ENCODE measurements around the gene KIF1B.
"Not testable (repeated sequence)": the region's sequence is repeated elsewhere in the genome, so short reads cannot be mapped to it uniquely, and the experiment has no call there.

KIF1B gene

DNA sequence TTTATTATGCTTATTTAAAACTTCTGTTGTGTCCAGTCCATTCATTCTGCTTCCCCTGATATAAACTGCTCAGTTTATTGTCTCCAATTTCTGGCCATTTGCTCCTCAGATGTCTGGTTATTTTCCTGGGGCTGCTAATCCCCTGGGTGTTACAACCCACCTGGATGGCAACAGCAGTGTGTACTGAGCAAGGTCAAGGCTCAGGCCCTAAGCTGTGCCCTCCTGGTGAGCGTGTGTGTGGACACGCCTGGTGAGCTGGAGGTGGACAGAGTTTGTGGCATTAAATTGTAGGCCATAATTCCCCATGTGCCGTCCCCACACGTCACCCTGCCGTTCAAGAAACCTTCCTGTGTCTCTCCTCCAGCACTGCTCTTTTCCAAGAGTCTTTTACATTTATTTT is 18.1 kb upstream of the KIF1B start:
- no peak for DNase-seq

DNA sequence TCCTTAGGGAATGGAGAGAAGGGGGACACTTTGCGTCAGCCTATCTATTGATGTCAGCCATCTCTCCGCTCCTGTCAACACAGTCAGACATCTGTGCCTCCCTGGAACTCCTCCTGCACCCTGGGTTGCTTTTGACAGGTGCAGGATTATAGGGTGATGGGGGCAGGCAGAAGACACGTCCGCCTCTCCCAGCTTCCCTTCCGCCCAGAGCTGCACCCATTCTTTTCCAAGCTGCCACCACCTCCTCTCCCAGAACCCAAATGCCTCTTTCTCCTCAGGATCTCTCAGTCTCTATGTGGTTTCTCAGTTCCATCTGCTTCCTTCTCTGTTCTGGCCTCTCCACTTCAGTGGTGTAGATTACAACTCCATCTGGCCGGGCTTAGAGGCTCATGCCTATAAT is 17.1 kb upstream of the KIF1B start:
- DNase-seq = no peak

DNA sequence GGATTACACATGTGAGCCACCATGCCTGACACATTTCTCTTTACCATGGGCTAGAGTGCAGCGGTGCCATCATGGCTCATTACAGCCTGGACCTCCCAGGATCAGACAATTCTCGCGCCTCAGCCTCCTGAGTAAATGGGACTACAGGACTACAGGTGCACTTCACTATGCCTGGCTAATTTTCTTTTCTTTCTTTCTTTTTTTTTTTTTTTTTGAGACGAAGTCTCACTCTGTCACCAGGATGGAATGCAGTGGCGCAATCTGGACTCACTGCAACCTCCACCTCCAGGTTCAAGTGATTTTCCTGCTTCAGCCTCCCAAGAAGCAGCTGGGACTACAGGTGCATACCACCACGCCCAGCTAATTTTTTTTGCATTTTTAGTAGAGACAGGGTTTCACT is 14.8 kb upstream of the KIF1B start:
- no peak for DNase-seq

DNA sequence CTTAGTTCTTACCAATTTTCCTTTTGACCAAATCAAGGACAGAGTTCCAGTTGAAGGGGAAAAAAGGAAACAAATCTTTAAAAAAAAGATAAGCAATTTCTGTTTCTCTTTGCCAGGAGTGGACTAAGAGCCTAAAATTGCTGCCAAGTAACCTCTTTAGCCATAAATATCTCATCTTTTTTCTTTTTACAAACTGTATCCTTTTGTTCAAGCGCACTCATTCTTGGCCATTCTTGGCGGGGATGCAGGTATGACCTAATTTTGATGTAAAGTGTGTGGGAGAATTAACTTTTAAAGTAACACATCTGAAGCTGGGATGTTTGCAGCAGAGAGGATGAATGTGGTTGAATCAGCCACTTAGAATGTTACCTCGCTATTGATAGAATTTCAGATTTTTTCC is 13.4 kb upstream of the KIF1B start:
- no peak for DNase-seq

DNA sequence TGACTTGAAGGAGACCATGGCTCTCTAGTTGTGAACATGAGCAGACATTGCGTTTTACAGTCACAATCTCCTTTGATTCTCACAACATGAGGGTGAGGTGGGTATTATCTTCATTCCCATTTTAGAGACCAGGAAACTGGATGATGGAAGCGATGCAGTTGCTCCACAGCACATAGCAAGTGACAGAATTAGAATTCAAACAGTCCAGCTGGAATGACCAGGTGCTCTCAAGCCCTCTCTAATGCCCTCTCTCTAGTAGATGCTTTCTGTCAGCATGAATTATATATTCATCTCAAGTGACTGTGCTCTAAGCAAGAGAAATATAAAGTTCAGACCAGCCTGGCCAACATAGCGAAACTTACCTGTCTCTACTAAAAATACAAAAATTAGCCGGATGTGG is 9.8 kb upstream of the KIF1B start:
- no peak for DNase-seq

DNA sequence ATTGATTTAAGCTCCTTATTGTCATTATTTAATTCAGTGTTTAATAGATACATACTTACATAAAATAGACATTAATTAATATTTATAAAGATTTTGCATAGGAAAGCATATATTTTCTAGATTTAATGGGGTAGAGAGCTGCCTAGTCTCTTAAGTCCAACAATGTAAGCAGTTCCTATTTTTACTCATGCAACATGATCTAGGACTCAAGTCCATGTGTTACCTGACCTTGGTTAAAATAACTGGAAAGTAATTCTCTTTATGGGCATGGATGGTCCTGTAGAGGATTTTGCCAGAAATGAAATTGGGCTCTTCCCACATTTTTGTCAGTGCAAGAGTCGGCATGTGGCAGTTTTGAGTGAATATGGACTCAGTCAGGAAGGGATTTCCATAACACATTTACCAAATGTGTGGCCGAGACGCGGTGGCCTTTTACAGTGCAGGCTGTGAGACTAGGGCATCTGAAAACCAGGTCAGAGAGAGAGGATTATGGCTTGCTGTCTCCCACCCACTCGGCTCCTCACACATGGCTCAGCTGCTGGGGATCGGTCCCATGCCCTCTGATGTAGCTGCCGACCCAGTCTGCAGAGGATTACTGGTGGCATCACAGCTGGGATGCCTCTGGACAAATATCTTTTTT is 6.2 kb upstream of the KIF1B start:
- DNase-seq = no peak

DNA sequence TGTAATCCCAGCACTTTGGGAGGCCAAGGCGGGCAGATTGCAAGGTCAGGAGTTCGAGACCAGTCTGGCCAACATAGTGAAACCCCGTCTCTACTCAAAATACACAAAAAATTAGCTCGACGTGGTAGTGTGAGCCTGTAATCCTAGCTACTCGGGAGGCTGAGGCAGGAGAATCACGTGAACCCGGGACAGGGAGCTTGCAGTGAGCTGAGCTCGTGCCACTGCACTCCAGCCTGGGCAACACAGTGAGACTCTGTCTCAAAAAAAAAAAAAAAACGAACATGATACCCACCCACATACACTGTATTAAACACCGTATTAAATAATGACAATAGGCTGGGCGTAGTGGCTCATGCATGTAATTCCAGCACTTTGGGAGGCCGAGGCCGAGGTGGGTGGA is 5.2 kb upstream of the KIF1B start:
- DNase-seq = not testable (repeated sequence)

DNA sequence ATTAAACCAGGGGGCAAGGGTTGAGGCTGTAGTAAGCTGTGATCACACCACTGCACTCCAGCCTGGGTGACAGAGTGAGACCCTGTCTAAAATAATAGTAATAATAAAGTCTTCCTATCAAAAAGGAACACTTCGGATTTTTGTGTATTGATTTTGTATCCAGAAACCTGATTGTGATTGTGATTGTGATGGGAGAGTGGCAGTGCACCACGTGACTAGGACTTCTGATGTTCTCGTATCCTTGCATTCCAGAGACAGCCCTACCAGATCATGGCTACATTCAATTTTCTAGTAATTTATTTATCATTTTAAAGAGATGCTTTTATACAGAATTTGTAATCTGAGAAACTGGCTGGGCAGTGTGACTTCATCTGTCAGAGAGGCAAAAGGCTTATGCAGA is 2.6 kb upstream of the KIF1B start:
- no peak for DNase-seq

DNA sequence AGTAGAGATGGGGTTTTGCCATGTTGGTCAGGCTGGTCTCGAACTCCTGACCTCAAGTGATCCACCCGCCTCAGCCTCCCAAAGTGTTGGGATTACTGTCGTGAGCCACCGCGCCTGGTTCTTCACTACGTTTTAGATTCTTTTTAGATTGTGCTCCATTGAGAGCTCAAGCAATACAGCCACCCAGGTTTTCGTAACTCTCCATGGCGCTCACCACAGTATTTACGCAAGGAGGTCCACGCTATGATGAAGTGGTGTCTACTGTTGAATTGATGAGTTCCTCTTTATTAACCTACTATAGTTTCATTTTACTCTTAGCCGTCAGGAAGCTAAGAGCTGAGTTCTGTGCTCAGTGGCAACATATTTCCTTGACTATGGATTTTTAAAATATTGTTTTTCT is 1.8 kb upstream of the KIF1B start:
- DNase-seq = no peak

DNA sequence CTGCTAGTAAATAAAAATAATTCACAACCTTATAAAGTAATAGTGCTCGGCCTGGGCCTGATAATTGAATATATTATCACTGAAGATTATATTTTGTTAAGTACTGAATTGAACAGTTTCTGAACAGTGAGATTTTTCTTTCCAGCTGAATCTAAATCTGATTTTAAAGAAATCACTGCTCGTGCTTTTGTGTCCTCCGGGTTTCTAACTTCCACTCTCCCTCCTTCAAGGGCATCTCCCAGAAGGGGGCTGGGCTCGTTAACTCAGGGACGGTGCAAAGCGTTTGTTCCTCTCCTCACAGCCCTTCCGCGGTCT is 823 bp upstream of the KIF1B start:
- no peak for DNase-seq

DNA sequence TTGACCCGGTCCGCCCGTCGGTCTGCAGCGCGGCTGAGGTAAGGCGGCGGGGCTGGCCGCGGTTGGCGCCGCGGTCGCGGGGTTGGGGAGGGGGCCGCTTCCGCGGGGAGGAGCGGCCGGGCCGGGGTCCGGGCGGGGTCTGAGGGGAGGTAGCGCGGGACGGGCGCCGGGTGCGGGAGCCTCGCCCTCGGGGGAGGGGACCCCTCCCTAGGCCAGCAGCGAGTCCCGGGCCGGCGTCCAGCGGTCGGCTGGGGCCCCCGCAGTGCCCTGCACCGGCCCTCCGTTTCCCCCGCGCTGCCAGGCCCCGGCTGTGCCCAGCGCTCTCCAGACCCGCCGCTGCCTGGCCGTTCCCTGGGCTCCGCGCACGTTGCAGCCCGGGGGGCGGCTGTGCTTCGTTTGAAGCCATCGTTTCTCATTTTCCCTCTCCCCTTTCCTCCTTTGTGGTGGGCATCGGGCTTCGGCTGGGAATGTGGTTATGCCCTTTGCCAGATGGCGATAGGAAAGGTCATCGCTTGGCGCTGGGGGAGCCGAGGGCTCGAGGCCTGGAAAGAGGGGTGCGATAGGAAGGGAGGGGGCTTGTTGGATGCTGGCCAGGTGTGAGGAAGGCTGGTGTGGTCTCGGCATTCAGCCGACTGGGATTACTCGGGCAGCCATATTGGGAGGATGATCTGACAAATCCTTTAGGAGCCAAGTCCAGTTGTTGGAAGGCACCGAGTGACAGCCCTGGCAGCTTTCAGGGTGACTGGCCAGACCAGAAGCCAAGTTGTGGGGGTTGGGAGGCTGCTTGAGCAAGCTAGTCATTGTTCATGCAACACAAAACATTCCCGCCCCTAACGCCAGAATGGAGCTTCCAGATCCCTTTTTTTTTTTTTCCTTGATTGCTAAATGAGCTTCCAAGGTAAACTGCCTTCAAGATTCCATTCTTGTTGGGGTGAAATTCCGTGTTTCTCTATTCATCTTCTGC is 753 bp downstream of the KIF1B start:
- peak in 1 of 4 experiments; percentile 20 for DNase-seq

DNA sequence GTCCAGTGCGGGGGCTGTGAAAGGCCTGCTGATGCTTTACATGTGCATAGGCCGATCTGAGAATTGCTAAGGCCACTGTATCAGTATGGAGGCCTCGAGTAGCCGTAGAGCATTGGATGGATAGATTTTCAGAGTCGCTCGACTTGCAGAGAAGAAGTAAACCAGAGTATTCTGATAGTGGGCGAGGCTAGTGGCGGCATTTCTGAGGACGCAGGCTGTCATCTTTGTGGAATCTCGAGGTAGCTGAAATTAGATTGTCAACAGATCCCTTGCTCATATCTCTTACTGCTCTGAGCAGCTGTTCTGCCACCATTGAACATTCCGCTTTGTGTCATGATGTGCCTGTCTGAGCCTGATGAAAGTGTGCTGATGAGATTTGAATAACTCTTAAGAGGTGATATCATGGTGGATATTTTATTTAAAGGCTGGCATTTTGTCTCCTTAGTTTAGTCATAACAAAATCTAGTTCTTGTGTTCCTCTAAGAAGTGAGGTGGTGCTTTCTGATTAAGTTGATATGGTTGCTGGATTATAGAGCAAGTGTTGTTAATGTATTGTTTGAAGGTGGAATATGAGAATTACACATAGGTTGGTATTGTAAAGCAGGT is 1.5 kb downstream of the KIF1B start:
- no peak for DNase-seq

DNA sequence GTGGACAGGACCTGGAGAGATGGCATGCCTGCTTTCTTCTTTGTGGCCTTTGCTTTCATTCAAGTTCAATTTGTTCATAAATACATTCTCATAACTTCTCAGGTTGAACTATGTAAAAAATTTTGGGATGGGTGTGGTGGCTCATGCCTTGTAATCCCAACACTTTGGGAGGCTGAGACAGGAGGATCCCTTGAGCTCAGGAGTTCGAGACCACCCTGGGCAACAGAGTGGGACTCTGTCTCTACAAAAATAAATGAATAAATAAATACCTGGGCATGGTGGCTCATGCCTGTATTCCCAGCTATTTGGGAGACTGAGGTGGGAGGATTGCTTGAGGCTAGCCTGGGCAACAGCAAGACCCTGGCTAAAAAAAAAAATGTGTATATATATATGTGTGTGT is 2.1 kb downstream of the KIF1B start:
- no peak for DNase-seq

DNA sequence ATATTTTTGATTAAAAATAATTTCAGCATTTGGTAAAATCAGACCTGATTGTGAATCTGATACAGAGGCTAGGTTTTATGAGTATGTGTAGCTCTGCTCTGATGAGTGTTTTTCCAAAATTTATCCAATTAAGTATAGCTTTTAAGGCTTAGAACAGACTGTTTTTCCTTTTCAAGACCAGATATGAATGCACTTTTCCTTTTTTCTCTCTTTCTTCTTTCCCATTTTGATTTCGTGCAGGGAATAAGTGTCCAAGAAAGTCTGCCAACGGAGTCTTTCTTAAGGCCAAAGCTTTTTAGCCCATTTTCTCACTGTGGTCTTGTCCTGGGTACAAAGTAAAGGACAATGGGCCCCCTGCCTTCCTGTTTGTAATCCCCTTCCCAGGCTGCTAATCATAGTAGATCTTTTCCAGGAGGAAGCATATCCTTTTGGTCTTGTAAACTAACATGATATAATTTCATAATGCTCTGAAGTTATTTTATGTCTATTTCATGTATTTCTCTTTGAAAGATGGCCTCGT is 2.9 kb downstream of the KIF1B start:
- DNase-seq = no peak

DNA sequence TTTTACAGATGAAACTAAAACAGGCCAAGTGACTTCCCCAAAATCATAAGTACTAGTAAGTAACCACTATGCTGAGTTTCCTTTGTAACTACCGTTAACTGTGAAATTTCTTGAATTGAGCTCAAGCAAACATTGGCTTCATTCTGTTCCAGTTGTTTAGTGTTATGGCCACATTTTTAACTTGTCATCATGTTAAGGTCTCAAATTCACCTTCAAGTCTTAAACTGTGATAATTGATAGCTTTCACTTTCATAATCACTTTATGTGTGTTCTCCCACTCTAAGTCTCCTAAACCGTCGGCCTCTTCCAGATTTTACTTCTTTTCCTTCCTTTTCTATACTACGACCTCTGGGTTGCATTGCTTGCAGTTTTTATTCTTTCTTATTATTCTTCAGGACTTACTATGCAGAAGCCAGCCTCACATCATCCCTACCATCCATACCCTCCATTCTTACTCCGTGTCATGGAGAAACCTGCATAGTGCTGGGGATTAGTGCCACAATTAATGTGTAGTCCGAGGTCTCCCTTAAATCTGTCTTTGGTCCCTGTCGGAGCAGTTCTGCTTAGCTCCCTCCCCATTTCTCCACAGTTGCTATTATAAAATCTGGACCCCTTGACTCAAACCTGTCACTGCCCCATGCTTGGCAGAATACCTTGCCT is 5.8 kb downstream of the KIF1B start:
- no peak for DNase-seq

DNA sequence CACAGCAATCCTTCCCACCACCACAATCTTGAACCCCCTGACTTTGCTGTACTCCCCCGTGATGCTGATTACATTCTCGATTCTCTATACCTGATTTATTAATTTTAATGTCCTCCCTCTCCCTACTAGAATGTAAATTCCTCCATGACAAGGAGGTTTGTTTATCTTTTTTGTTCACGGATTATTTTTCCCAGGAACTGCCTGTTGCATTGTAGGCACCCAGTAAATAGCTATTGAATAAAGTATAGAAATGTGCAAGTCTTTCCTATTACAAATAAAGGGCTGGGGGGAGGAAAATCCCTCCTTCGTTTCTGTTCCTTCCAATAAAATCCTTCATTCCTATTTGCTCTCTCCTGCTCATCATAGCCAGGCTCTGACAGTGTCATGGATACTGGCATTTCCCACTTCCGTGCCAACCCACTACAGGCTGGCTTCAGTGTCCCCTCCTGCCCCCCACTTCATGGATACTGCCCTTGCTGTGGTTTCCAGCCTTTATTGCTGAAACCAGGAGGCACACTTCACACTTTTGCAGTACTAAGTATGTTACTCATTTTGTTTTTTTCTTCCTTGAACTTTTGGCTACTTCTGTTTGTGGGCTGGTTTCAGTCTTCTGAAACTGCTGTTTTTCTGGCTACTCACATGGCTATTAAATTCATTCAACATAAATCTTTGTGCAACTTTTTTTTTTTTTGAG is 7.5 kb downstream of the KIF1B start:
- no peak for DNase-seq

DNA sequence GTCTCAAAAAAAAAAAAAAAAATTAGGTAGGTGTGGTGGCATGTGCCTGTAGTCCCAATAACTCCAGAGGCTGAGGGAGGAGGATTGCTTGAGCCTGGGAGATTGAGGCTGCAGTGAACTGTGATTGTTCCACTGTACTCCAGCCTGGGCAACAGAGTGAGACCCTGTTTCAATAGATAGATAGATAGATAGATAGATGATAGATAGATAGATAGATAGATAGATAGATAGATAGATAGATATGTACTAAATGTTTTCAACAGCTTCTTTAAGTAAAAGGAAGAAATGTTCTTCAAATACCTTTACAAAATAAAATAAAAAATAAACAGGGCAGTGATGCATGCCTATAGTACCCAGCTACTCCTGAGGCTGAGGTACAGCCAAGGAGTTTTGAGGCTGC is 9.8 kb downstream of the KIF1B start:
- no peak for DNase-seq

DNA sequence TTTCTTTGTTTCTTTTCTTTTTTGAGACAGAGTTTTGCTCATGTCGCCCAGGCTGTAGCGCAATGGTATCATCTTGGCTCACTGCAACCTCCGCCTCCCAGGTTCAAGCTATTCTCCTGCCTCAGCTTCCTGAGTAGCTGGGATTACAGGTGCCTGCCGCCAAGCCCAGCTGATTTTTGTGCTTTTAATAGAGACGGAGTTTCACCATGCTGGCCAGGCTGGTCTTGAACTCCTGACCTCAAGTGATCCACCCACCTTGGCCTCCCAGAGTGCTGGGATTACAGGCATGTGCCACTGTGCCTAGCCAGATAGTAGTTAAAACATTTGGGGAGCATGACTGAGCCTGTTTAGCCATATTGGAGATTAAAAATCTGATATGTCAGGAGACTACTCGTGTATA is 10.3 kb downstream of the KIF1B start:
- DNase-seq = not testable (repeated sequence)

DNA sequence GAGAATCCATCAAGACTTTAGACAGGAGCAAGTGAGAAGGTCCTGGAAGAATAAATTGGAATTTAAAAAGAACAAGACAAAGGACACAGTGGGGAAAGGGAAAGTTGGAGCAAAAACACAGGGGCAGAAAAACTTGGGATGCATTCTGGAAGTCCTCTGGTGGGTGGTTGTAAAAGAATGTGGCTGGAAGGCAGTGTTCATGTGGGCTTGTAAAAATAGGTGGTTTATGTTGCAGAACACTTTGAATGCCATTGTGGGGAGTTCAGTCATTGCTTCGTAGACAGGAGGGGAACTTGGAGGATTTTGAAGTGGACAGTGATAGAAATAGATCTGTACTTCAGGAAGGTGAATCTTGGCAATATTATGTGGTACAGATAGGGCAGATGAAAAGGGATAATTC is 15.2 kb downstream of the KIF1B start:
- no peak for DNase-seq

DNA sequence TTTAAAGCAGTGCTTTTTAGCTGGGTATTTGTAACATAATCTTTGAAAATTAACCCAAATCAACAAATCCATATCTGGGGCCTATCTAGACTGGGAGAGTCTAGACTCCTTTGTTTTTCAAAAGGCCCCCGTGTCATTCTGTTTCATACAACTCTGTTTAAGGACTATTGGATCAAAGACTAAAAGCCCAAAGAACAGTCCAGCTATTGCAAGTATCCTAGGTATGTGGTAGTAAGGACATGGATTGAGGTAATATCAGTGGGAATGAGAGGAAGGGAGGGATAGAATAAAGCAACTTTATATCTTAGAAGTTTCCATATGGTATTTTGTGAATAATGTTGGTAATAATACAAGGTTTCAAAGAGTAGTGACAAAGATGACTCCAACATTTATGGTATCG is 18.2 kb downstream of the KIF1B start:
- no peak for DNase-seq

DNA sequence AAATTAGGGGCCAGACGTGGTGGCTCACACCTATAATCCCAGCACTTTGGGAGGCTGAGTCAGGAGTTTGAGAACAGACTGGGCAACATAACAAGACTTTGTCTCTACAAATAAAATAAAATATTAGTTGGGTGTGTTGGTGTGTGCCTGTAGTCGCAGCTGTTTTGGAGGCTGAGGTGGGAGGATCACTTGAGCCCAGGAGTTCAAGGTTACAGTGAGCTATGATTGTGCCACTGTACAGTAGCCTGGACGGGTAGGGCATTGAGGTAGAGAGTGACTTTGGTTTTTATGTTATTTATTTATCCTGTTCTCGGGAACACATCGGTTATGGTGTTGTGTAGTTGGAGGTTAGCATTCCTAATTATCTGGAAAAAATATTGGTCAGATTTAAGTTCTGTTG is 19.5 kb downstream of the KIF1B start:
- DNase-seq = no peak

DNA sequence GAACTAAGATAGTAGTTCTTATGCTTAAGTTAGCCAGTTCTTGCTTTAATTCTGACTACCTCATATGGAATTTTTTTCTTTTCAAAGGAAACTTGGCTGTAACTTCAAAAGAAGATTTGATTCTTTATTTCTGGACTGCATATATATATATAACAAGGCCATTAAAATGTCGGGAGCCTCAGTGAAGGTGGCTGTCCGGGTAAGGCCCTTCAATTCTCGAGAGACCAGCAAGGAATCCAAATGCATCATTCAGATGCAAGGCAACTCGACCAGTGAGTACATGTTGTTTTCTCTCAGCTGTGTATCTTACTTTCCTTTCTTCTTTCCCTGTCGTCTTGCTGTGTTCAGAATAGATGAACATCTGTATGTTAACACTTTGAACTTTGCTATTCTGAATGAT is 21.8 kb downstream of the KIF1B start:
- DNase-seq = no peak

All from activated naive CD4-positive, alpha-beta T cell (primary cell).